Epithelial cell of esophagus (primary cell): ENCODE data around the gene TMEM201.
"Not testable (repeated sequence)": the region's sequence is repeated elsewhere in the genome, so short reads cannot be mapped to it uniquely, and the experiment has no call there.

Source experiments
- DNase-seq: peaks from one replicate; pipeline ENCODE4 v3.0.0; 2010; ENCODE audit warnings: low read depth
- H3K4me3 ChIP-seq: 2 replicates; pipeline ENCODE4 v1.5.1; 2011; ENCODE audit warnings: mild to moderate bottlenecking, low read length, control low read depth
- CTCF ChIP-seq: IDR thresholded peaks from 2 replicates; pipeline ENCODE4 v1.5.1; 2011; ENCODE audit warnings: low read depth, mild to moderate bottlenecking, low read length, control low read depth, inconsistent platforms; ENCODE audit not compliant: insufficient read depth; ENCODE audit errors: missing control alignments

Gene TMEM201

DNA sequence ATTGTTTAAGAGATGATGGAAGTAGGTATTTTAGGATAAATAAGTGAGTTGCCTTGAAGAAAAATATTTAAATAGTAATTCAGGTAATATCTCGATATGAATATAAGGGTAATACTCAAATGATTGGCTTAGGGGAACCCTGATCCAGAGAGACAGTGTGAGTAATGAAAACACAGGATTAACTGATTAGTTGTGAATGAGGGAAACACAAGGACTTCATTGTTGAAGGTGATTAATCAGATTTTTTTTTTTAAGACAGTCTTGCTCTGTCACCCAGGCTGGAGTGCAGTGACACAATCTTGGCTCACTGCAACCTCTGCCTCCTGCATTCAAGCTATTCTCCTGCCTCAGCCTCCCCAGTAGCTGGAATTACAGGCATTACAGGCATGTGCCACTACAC is 36.7 kb upstream of the TMEM201 start:
- no peak overlapping the region for H3K4me3 ChIP-seq
- TF ChIP-seq CTCF, result no peak
- peak; percentile 11 for DNase-seq

DNA sequence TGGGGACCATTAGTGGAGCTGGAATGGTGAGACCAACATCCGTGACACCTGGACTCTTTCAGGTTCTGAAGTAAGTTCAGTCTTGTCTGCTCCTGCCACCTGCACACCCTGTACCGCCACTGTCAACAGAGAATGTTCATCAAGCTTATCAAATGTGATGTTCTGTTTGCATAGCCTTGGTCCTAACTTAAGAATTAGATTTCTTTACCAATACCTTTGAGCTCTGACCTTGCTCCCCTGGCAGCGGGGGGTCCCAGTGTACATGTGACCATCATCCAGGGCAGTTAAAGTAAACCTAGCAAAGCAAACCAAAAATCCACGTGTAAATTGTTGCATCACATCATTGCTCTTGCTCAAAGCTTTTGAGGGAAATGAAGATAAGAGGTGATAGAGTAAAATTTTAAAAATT is 35.0 kb upstream of the TMEM201 start:
- no peak for DNase-seq
- H3K4me3 ChIP-seq, result no peak overlapping the region
- no peak for TF ChIP-seq CTCF

GRCh38 chr1:9555942-9556341 is 32.8 kb upstream of the TMEM201 start:
- no peak for TF ChIP-seq CTCF
- DNase-seq, result no peak
- H3K4me3 ChIP-seq, result no peak overlapping the region

- no peak for DNase-seq
- H3K4me3 ChIP-seq, result no peak overlapping the region
- no peak for TF ChIP-seq CTCF
Observed at GRCh38 chr1:9557624-9558023, 31.1 kb upstream of the TMEM201 start.

GRCh38 chr1:9558271-9558945 is 30.3 kb upstream of the TMEM201 start:
- TF ChIP-seq CTCF, result no peak
- no peak overlapping the region for H3K4me3 ChIP-seq
- DNase-seq, result no peak

DNA sequence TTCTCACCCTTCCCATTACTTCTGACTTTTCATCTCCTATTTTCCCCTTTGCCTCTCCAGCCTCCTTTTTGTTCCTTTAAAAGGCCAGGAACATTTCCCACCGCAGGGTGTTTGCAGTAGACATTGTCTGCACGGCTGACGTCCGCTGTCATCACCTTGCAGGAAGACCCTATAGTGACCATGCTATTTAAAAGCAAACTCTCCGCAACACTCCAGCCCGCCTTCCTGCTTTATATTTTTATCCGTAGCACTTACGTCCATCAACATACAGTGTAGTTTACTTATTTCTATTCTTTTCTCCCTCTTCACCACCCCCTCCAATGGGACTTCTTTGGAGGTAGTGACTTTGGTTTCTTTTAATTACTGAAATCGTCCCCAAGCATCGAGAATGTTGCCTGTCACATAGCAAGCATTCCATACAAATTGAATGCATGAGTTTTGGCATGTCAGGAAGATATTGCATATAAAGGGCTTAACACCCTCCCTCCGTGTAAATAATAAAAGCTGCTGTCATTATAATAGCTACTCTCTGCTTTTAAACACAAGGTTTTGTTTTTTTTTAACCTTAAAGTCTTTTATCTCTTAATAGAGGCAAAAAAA is 29.7 kb upstream of the TMEM201 start:
- no peak for DNase-seq
- no peak overlapping the region for H3K4me3 ChIP-seq
- no peak for TF ChIP-seq CTCF

GRCh38 chr1:9559673-9560072 is 29.0 kb upstream of the TMEM201 start:
- TF ChIP-seq CTCF, result no peak
- no peak for DNase-seq
- H3K4me3 ChIP-seq, result no peak overlapping the region

DNA sequence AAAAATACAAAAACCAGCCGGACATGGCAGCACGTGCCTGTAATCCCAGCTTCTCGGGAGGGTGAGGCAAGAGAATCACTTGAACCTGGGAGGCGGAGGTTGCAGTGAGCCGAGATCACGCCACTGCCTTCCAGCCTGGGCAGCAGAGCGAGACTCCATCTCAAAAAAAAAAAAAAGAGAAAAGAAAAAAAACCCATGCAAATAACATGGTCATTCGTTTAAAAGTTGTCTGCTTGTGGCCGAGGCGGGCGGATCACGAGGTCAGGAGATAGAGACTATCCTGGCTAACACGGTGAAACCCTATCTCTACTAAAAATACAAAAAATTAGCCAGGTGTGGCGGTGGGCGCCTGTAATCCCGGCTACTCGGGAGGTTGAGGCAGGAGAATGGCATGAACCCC is 28.6 kb upstream of the TMEM201 start:
- H3K4me3 ChIP-seq, DNase-seq: not testable (repeated sequence)
